Endothelial cell of umbilical vein (primary cell): ENCODE measurements around the gene ST8SIA1. TPM values are rescaled to one million over a fixed set of nuclear protein-coding genes. Genes with fewer than 3 reads are reported as not detected.

Experiments used
- BruUV-seq: library from RNA; stranded (reverse); fragments of 400-500 nt; replicated peaks from 2 replicates; lab custom pipeline; 2021; lab: Mats Ljungman, UMichigan
- CTCF ChIA-PET: fragments of 300-600, 350-600 bp; sonication (Branson Sonifier 250); formaldehyde crosslinking; loops from one replicate; lab custom pipeline; 2021; ENCODE audit warnings: antibody characterized with exemption, inconsistent platforms; lab: Charles Lee
- POLR2A ChIA-PET: fragments of 300-600, 350-600 bp; sonication (Branson Sonifier 250); formaldehyde crosslinking; loops from one replicate; lab custom pipeline; 2021; ENCODE audit warnings: antibody characterized with exemption, inconsistent platforms; lab: Charles Lee
- DNase-seq: peaks from one replicate; pipeline ENCODE4 v3.0.0-alpha.2; 2011; ENCODE audit warnings: low read depth, low spot score
- FAIRE-seq: peaks from 2 replicates; lab custom pipeline; 2011; peaks lifted over from hg19 to GRCh38; lab: Jason Lieb, UNC
- H2AFZ ChIP-seq: 2 replicates; pipeline ENCODE4 v1.6.0; 2012; ENCODE audit warnings: low read depth, low read length, control low read depth, inconsistent platforms
- H3K27ac ChIP-seq: 2 replicates; pipeline ENCODE4 v1.5.1; 2011; ENCODE audit warnings: low read depth, mild to moderate bottlenecking, control low read depth, low read length, moderate library complexity; ENCODE audit not compliant: insufficient read depth
- H3K27me3 ChIP-seq, 2 experiments: 2 replicates each; pipeline versions ENCODE4 v1.6.0 to v1.6.1; 2011; ENCODE audit warnings: low read length in 2 of 2, mixed read lengths in 1 of 2; ENCODE audit not compliant: control insufficient read depth in 2 of 2, insufficient read depth in 2 of 2
- H3K36me3 ChIP-seq, 2 experiments: 2 replicates in 1 of 2; 3 replicates in 1 of 2; pipeline ENCODE4 v1.5.1; 2011; ENCODE audit warnings: low read length in 2 of 2, mild to moderate bottlenecking in 1 of 2, moderate library complexity in 1 of 2; ENCODE audit not compliant: control insufficient read depth in 2 of 2, insufficient read depth in 2 of 2; ENCODE audit errors: extremely low read depth in 1 of 2
- H3K4me1 ChIP-seq: 3 replicates; pipeline ENCODE4 v1.5.1; 2011; ENCODE audit warnings: mild to moderate bottlenecking, low read length; ENCODE audit not compliant: control insufficient read depth, insufficient read depth; ENCODE audit errors: extremely low read depth
- H3K4me2 ChIP-seq: 2 replicates; pipeline ENCODE4 v1.6.1; 2011; ENCODE audit warnings: low read length, control low read depth, mixed read lengths; ENCODE audit not compliant: insufficient read depth
- H3K4me3 ChIP-seq, 3 experiments: fragments of 200-600 bp in 1 of 3; sonication (generic), shearing (Covaris generic) in 1 of 3; replicated peaks in 1 of 3; 2 replicates each; pipeline ENCODE4 v1.5.1; 2011 to 2016; ENCODE audit warnings: control low read depth in 3 of 3, low read length in 3 of 3, mild to moderate bottlenecking in 2 of 3, inconsistent platforms in 1 of 3, low read depth in 1 of 3, moderate library complexity in 1 of 3; ENCODE audit not compliant: insufficient read depth in 1 of 3
- H3K79me2 ChIP-seq: 2 replicates; pipeline ENCODE4 v1.6.0; 2012; ENCODE audit warnings: low read length, inconsistent platforms; ENCODE audit not compliant: control insufficient read depth, insufficient read depth
- H3K9ac ChIP-seq: replicated peaks from 2 replicates; pipeline ENCODE3; 2011; ENCODE audit warnings: low read length, control low read depth; ENCODE audit not compliant: insufficient read depth; ENCODE audit errors: extremely low read depth
- H3K9me1 ChIP-seq: replicated peaks from 3 replicates; pipeline ENCODE4 v1.6.0; 2011; ENCODE audit warnings: mild to moderate bottlenecking, low read length; ENCODE audit not compliant: control insufficient read depth, insufficient read depth; ENCODE audit errors: extremely low read depth
- H3K9me3 ChIP-seq: replicated peaks from 2 replicates; pipeline ENCODE4 v1.5.1; 2012; ENCODE audit warnings: low read length, inconsistent platforms; ENCODE audit not compliant: control insufficient read depth, insufficient read depth
- H4K20me1 ChIP-seq: replicated peaks from 2 replicates; pipeline ENCODE3; 2011; ENCODE audit warnings: mild to moderate bottlenecking, low read length; ENCODE audit not compliant: control insufficient read depth, insufficient read depth; ENCODE audit errors: extremely low read depth
- EZH2 ChIP-seq: IDR thresholded peaks from 2 replicates; pipeline ENCODE4 v1.6.1; 2012; ENCODE audit warnings: borderline replicate concordance, low read depth, mild to moderate bottlenecking, moderate library complexity, low read length, inconsistent platforms; ENCODE audit not compliant: severe bottlenecking
- FOS ChIP-seq: IDR thresholded peaks from 2 replicates; pipeline ENCODE4 v1.6.1; 2011; ENCODE audit warnings: mild to moderate bottlenecking, low read length, moderate library complexity, borderline replicate concordance; ENCODE audit not compliant: insufficient read depth
- GATA2 ChIP-seq: IDR thresholded peaks from 2 replicates; pipeline ENCODE4 v1.7.0; 2011; ENCODE audit warnings: low read depth, mild to moderate bottlenecking, moderate library complexity, mixed read lengths, low read length; ENCODE audit not compliant: insufficient read length, insufficient read depth
- JUN ChIP-seq: IDR thresholded peaks from 2 replicates; pipeline ENCODE4 v1.6.1; 2011; ENCODE audit warnings: borderline replicate concordance, low read depth; ENCODE audit not compliant: insufficient read length, insufficient read depth
- MYC ChIP-seq: IDR thresholded peaks from one replicate; pipeline ENCODE4 v1.6.1; 2011; ENCODE audit warnings: mild to moderate bottlenecking, low read depth, low read length
- POLR2A ChIP-seq: IDR thresholded peaks from 2 replicates; pipeline ENCODE4 v1.6.1; 2012; ENCODE audit warnings: low read depth, mild to moderate bottlenecking, control low read depth, low read length
- POLR2AphosphoS5 ChIP-seq: IDR thresholded peaks from 2 replicates; pipeline ENCODE4 v1.6.1; 2012; ENCODE audit warnings: low read depth, mild to moderate bottlenecking, control low read depth, low read length, moderate library complexity; ENCODE audit not compliant: insufficient read depth
- dilution Hi-C: fragments of 300-500 bp; cut with MboI; formaldehyde crosslinking; loops from one replicate; pipeline ENCODE4 v1.15.0; 2019; ENCODE audit warnings: low sequenced_read_pairs; ENCODE audit not compliant: extremely low pct_ligation_motif_present
- intact Hi-C: fragments of 100-400 bp; cut with micrococcal nuclease; formaldehyde crosslinking; loops from one replicate; pipeline ENCODE4 v1.10.0; 2022
- polyA plus RNA-seq, 4 experiments: library from polyadenylated mRNA; depleted of rRNA in 3 of 4; stranded (reverse) in 3 of 4; unstranded in 1 of 4; fragments of >200 nt; gene quantifications; 2 replicates each; pipeline versions ENCODE4 v1.2.1 to v1.2.3, GENCODE V29; 2011 to 2012; ENCODE audit warnings: missing spikeins in 1 of 4
- total RNA-seq: library from RNA; stranded (reverse); gene quantifications from 2 replicates; pipeline ENCODE4 v1.2.3, GENCODE V29; 2021
- TF ChIP-seq, protein P1 (sequence below), 2 donors: IDR thresholded peaks; 1 replicate in 1 of 2; 2 replicates in 1 of 2; pipeline ENCODE4 v1.5.1; 2011; ENCODE audit warnings: low read length in 2 of 2, mild to moderate bottlenecking in 2 of 2, moderate library complexity in 2 of 2, control low read depth in 1 of 2, inconsistent platforms in 1 of 2, low read depth in 1 of 2; ENCODE audit not compliant: insufficient read depth in 1 of 2; ENCODE audit errors: extremely low read depth in 1 of 2
- TF ChIP-seq, protein P2 (sequence below): IDR thresholded peaks from 2 replicates; pipeline ENCODE4 v1.6.1; 2011; ENCODE audit not compliant: insufficient read depth, insufficient read length

ST8SIA1 gene
- total and polyA plus RNA-seq, 2 donors (not counting 3 experiments of a cell fraction or from before 2014, with no cell fraction given), result not detected

DNA sequence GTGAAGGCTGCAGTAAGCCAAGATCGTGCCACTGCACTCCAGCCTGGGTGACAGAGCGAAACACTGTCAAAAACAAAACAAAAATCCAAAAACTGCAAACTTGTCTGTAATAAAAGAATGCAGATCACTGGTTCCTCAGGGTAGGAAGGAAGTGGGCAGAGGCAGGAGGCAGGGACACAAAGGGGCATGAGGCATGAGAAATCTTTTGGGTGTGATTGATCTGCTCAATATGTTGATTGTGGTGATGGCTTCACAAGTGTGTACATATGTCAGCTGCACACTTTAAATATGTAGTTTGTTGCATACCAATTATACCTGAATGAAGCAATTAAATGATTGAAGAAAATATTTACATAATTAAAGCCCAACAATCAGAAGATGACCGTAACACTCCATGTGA lies 170.9 kb downstream of the ST8SIA1 start:
- no peaks in the 10 kb centered on the region for H4K20me1 ChIP-seq
- H3K9ac ChIP-seq, result no peak overlapping the region
- TF ChIP-seq MYC (no peak), FOS (no peak), EZH2 (no peak), JUN (no peak), POLR2A (no peak), GATA2 (no peak), POLR2AphosphoS5 (no peak)
- TF ChIP-seq, protein P1, sequence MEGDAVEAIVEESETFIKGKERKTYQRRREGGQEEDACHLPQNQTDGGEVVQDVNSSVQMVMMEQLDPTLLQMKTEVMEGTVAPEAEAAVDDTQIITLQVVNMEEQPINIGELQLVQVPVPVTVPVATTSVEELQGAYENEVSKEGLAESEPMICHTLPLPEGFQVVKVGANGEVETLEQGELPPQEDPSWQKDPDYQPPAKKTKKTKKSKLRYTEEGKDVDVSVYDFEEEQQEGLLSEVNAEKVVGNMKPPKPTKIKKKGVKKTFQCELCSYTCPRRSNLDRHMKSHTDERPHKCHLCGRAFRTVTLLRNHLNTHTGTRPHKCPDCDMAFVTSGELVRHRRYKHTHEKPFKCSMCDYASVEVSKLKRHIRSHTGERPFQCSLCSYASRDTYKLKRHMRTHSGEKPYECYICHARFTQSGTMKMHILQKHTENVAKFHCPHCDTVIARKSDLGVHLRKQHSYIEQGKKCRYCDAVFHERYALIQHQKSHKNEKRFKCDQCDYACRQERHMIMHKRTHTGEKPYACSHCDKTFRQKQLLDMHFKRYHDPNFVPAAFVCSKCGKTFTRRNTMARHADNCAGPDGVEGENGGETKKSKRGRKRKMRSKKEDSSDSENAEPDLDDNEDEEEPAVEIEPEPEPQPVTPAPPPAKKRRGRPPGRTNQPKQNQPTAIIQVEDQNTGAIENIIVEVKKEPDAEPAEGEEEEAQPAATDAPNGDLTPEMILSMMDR (IDR thresholded peaks at IDR 0.05; ENCODE audit: extremely low read depth in 1 of 2, insufficient read depth in 1 of 2, low read depth in 1 of 2, low read length in 2 of 2), result no peak
- TF ChIP-seq, protein P2, sequence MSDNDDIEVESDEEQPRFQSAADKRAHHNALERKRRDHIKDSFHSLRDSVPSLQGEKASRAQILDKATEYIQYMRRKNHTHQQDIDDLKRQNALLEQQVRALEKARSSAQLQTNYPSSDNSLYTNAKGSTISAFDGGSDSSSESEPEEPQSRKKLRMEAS, result no peak
- dilution Hi-C loops (no loop called here), intact Hi-C loops (no loop called here)
- no peaks in the 10 kb centered on the region for H3K9me3 ChIP-seq
- no peak overlapping the region for H3K4me2 ChIP-seq
- H3K36me3 ChIP-seq, result no peaks in the 10 kb centered on the region
- CTCF ChIA-PET, result interaction anchor here (2.4 kb wide), 1 partner anchor 172 kb away, joined by 7 read pairs; no protein-coding TSS in a partner anchor
- H3K4me1 ChIP-seq, result no peaks in the 10 kb centered on the region
- H3K27me3 ChIP-seq, result no peaks in the 10 kb centered on the region
- H3K4me3 ChIP-seq, result no peak overlapping the region
- no peaks in the 10 kb centered on the region for H3K79me2 ChIP-seq
- H2AFZ ChIP-seq, result no peak overlapping the region
- no peaks in the 10 kb centered on the region for H3K9me1 ChIP-seq
- DNase-seq, result no peak
- no peak overlapping the region for H3K27ac ChIP-seq
- POLR2A ChIA-PET, result no interaction called here
- FAIRE-seq, result no peak
- no TSS peak for BruUV-seq
